Prostate gland (tissue), 2 donors: ENCODE results near the gene RAD21L1. TPM values are rescaled to one million over a fixed set of nuclear protein-coding genes. Genes with fewer than 3 reads are reported as not detected.

Source experiments
- DNase-seq: peaks from one replicate; pipeline ENCODE4 v3.0.0-alpha.2; 2019; ENCODE audit warnings: low spot score
- H3K27ac ChIP-seq, 2 donors: fragments of 200-600 bp; sonication (generic); 2 replicates each; pipeline ENCODE4 v1.5.1; 2017 to 2019
- H3K27me3 ChIP-seq: fragments of 200-600 bp; sonication (generic); replicated peaks from 2 replicates; pipeline ENCODE4 v1.5.1; 2019; ENCODE audit not compliant: insufficient read depth
- H3K36me3 ChIP-seq, 2 donors: fragments of 200-600 bp; sonication (generic); 1 replicate in 1 of 2; 2 replicates in 1 of 2; pipeline versions ENCODE4 v1.5.1 to v1.8.1; 2017 to 2019
- H3K4me1 ChIP-seq: fragments of 200-600 bp; sonication (generic); replicated peaks from 2 replicates; pipeline ENCODE4 v1.5.1; 2019
- H3K4me3 ChIP-seq, 2 donors: fragments of 200-600 bp; sonication (generic); 2 replicates each; pipeline ENCODE4 v1.5.1; 2017 to 2019
- H3K9me3 ChIP-seq: fragments of 200-600 bp; sonication (generic); 2 replicates; pipeline ENCODE4 v1.5.1; 2017
- CTCF ChIP-seq, 4 experiments: fragments of 200-600 bp in 2 of 4; fragments of 450-650 bp in 2 of 4; sonication (generic) in 2 of 4; IDR thresholded peaks; 1 replicate in 3 of 4; 2 replicates in 1 of 4; pipeline ENCODE4 v1.5.1; 2016 to 2019; ENCODE audit warnings: antibody characterized with exemption in 4 of 4, mild to moderate bottlenecking in 2 of 4, moderate library complexity in 2 of 4
- POLR2A ChIP-seq: fragments of 450-650 bp; IDR thresholded peaks from one replicate; pipeline ENCODE4 v1.6.1; 2016; ENCODE audit warnings: antibody characterized with exemption, mild to moderate bottlenecking
- POLR2AphosphoS5 ChIP-seq: sonication (generic); formaldehyde crosslinking; IDR thresholded peaks from one replicate; pipeline ENCODE4 v1.6.1; 2017; ENCODE audit warnings: antibody characterized with exemption
- WGBS: methylation state at CpG from one replicate; pipeline ENCODE4 v1.1.5; 2018; 5-methylcytosine and 5-hydroxymethylcytosine counted together
- intact Hi-C: fragments of 100-400 bp; cut with DNase I; formaldehyde crosslinking; loops from one replicate; pipeline ENCODE4 v1.14.2; 2022
- total RNA-seq, 2 donors: library from RNA; depleted of rRNA; stranded (reverse); fragments of >200 nt; gene quantifications; one replicate each; pipeline ENCODE4 v1.1.0, GENCODE V29; 2016

Gene RAD21L1
- total RNA-seq, 2 donors from 2014 or later: 3.0 TPM; not detected in 1

- WGBS: 88% methylated on average over 3 of the region's 3 CpGs
- TF ChIP-seq POLR2A (no peak), CTCF (IDR thresholded peaks at IDR 0.05) (no peak), POLR2AphosphoS5 (no peak)
- Histone ChIP-seq H3K36me3 (no peaks in the 10 kb centered on the region), H3K9me3 (no peaks in the 10 kb centered on the region), H3K27me3 (peaks cover 1% of the 10 kb centered on the region), H3K27ac (no peak overlapping the region), H3K4me3 (no peak overlapping the region), H3K4me1 (peaks cover 7% of the 10 kb centered on the region)
- DNase-seq: no peak
- intact Hi-C loops: no loop called here
Measured at GRCh38 chr20:1229541-1229940, 3.7 kb downstream of the RAD21L1 start.

GRCh38 chr20:1232286-1233111, 6.7 kb downstream of the RAD21L1 start:
- intact Hi-C loops: no loop called here
- Histone ChIP-seq H3K4me3 (no peak overlapping the region), H3K4me1 (no peaks in the 10 kb centered on the region), H3K36me3 (no peaks in the 10 kb centered on the region), H3K9me3 (no peaks in the 10 kb centered on the region), H3K27ac (no peak overlapping the region), H3K27me3 (peaks cover 1% of the 10 kb centered on the region)
- WGBS: 71% methylated on average over 3 of the region's 3 CpGs
- DNase-seq: no peak
- TF ChIP-seq POLR2A (no peak), CTCF (IDR thresholded peaks at IDR 0.05) (no peak)

- no peak for DNase-seq
- WGBS: 65% methylated on average over 5 of the region's 5 CpGs
- intact Hi-C loops: no loop called here
- Histone ChIP-seq H3K27ac (no peak overlapping the region), H3K4me1 (no peaks in the 10 kb centered on the region), H3K27me3 (no peaks in the 10 kb centered on the region), H3K4me3 (no peak overlapping the region), H3K36me3 (no peaks in the 10 kb centered on the region), H3K9me3 (no peaks in the 10 kb centered on the region)
- TF ChIP-seq POLR2AphosphoS5 (no peak), CTCF (IDR thresholded peaks at IDR 0.05) (no peak), POLR2A (no peak)
Measured at GRCh38 chr20:1240549-1240948, 14.7 kb downstream of the RAD21L1 start.

- no peak overlapping the region for H3K4me3 ChIP-seq
- no peaks in the 10 kb centered on the region for H3K36me3 ChIP-seq
- no peak for DNase-seq
- TF ChIP-seq CTCF (IDR thresholded peaks at IDR 0.05) (no peak), POLR2A (no peak), POLR2AphosphoS5 (no peak)
- no peaks in the 10 kb centered on the region for H3K9me3 ChIP-seq
- no peaks in the 10 kb centered on the region for H3K27me3 ChIP-seq
- no peaks in the 10 kb centered on the region for H3K4me1 ChIP-seq
- no peak overlapping the region for H3K27ac ChIP-seq
- intact Hi-C loops: no loop called here
Measured at GRCh38 chr20:1241456-1241855, 15.6 kb downstream of the RAD21L1 start.

- no peaks in the 10 kb centered on the region for H3K36me3 ChIP-seq
- intact Hi-C loops: no loop called here
- no peak overlapping the region for H3K4me3 ChIP-seq
- H3K9me3 ChIP-seq: no peaks in the 10 kb centered on the region
- TF ChIP-seq POLR2AphosphoS5: no peak
- TF ChIP-seq POLR2A: no peak
- TF ChIP-seq CTCF (IDR thresholded peaks at IDR 0.05): no peak
- H3K4me1 ChIP-seq: no peaks in the 10 kb centered on the region
- no peak overlapping the region for H3K27ac ChIP-seq
- 95% methylated on average over 3 of the region's 3 CpGs for WGBS
- no peaks in the 10 kb centered on the region for H3K27me3 ChIP-seq
- no peak for DNase-seq
Measured at GRCh38 chr20:1242099-1242498, 16.3 kb downstream of the RAD21L1 start.
